Esophagus (tissue), 2 donors: ENCODE measurements around the gene OSBPL2. TPM values are rescaled to one million over a fixed set of nuclear protein-coding genes. Genes with fewer than 3 reads are reported as not detected.

Source experiments
- H3K27ac ChIP-seq, 2 donors: one replicate each; pipeline ENCODE4 v1.5.1; 2013; ENCODE audit warnings: low read depth in 2 of 2, mild to moderate bottlenecking in 2 of 2, inconsistent platforms in 1 of 2, low read length in 1 of 2, moderate library complexity in 1 of 2
- H3K27me3 ChIP-seq, 2 donors: one replicate each; pipeline ENCODE4 v1.6.1; 2013; ENCODE audit warnings: low read length in 2 of 2, control low read depth in 1 of 2, mild to moderate bottlenecking in 1 of 2; ENCODE audit not compliant: insufficient read depth in 2 of 2, control insufficient read depth in 1 of 2
- H3K36me3 ChIP-seq, 2 donors: one replicate each; pipeline ENCODE4 v1.6.1; 2013; ENCODE audit warnings: low read length in 1 of 2; ENCODE audit not compliant: control insufficient read depth in 2 of 2, insufficient read depth in 2 of 2
- H3K4me1 ChIP-seq, 2 donors: one replicate each; pipeline ENCODE4 v1.6.1; 2013; ENCODE audit warnings: low read length in 1 of 2; ENCODE audit not compliant: control insufficient read depth in 2 of 2, insufficient read depth in 2 of 2
- H3K4me3 ChIP-seq, 2 donors: one replicate each; pipeline ENCODE4 v1.5.1; 2013; ENCODE audit warnings: low read length in 2 of 2, mild to moderate bottlenecking in 2 of 2, low read depth in 1 of 2, moderate library complexity in 1 of 2
- H3K9me3 ChIP-seq, 2 donors: one replicate each; pipeline ENCODE4 v1.6.1; 2013; ENCODE audit warnings: mild to moderate bottlenecking in 2 of 2, low read depth in 1 of 2, low read length in 1 of 2, moderate library complexity in 1 of 2; ENCODE audit not compliant: control insufficient read depth in 2 of 2, insufficient read depth in 1 of 2
- WGBS, 2 donors: extraction: QIAGEN DNeasy Blood & Tissue Kit; methylation state at CpG; one replicate each; pipeline ENCODE4 v1.1.7; 2013; 5-methylcytosine and 5-hydroxymethylcytosine counted together
- polyA plus RNA-seq, 2 donors: library from polyadenylated mRNA; stranded (reverse); fragments of 200-250 nt; gene quantifications; one replicate each; pipeline ENCODE4 v1.2.3, GENCODE V29; 2013
- donor health status: healthy with polysubstance abuse.
- donor health status: Bipolar disorder and iron deficiency.

The OSBPL2 gene
- polyA plus RNA-seq, 2 donors = 31.2 to 32.3 TPM

DNA sequence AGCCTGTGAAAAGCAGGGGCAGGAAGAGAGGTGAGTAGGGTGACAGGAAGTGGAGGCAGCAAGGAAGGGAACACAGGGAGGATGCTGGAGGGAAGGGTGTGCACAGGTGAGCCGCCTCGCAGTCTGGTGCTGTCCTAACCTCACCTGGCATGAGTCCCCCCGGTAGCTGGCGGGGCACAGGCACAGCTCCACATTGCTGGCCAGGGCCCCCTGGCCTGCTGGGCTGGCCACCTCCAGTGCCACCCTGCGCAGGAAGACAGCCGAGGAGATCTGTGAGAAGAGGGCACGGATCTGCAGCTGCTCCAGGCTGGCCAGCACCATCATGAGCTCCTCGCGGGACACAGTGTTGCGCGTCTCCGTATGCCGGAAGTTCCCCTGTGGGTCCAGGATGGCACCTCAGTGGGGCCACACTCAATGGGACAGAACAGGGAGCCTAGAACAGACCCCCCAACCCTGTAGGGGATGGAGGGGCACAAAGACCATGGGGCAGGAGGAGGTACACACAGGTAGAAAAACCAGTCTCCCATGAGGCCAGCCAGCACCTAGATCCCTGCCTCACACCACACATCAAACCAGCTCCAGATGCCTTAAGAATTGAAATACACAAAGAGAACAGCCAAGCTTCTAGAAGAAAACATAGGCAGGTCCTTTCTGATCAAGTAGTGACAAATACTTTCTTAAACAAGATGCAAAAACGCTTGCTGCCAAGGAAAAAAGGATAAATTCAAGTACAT lies 87.0 kb downstream of the OSBPL2 start:
- Histone ChIP-seq H3K4me1 (peaks cover 0 to 14% of the 10 kb centered on the region in 2 donors), H3K4me3 (no peak overlapping the region), H3K27ac (no peak overlapping the region), H3K9me3 (no peaks in the 10 kb centered on the region), H3K36me3 (peaks cover 8 to 79% of the 10 kb centered on the region in 2 donors), H3K27me3 (no peaks in the 10 kb centered on the region)
- WGBS, 2 donors = 79 to 92% methylated on average over 13 to 14 of the region's 14 CpGs

DNA sequence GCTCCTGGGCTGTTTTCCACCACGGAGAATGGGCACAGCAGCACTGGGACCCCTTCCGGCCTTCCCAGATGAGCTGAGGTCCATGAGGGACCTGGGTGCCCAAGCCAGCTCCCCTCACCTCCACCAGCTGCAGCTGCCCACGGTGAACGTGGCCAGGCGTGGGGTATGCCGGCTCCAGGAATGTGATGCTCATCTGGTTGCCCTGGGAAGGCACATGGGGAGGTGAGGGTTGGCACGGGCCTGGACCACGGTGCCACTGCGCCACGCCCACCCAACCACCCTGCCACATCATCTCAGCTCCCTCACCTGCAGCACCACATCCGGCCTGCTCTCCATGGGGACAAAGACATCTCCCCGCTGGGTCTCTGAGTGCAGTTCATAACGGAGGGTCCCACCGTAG lies 88.2 kb downstream of the OSBPL2 start:
- H3K9me3 ChIP-seq = no peaks in the 10 kb centered on the region
- H3K36me3 ChIP-seq = peaks cover 8 to 83% of the 10 kb centered on the region in 2 donors
- 89 to 94% methylated on average over 14 of the region's 14 CpGs for WGBS, 2 donors
- peaks cover 0 to 21% of the 10 kb centered on the region in 2 donors for H3K4me1 ChIP-seq
- no peaks in the 10 kb centered on the region for H3K27me3 ChIP-seq
- no peak overlapping the region for H3K27ac ChIP-seq
- no peak overlapping the region for H3K4me3 ChIP-seq

GRCh38 chr20:62326959-62327725 lies 88.8 kb downstream of the OSBPL2 start:
- no peak overlapping the region for H3K27ac ChIP-seq
- peaks cover 8 to 80% of the 10 kb centered on the region in 2 donors for H3K36me3 ChIP-seq
- H3K4me1 ChIP-seq = peaks cover 0 to 21% of the 10 kb centered on the region in 2 donors
- 84 to 86% methylated on average over 30 of the region's 30 CpGs for whole genome bisulfite sequencing, 2 donors
- no peak overlapping the region for H3K4me3 ChIP-seq
- H3K9me3 ChIP-seq = no peaks in the 10 kb centered on the region
- no peaks in the 10 kb centered on the region for H3K27me3 ChIP-seq

DNA sequence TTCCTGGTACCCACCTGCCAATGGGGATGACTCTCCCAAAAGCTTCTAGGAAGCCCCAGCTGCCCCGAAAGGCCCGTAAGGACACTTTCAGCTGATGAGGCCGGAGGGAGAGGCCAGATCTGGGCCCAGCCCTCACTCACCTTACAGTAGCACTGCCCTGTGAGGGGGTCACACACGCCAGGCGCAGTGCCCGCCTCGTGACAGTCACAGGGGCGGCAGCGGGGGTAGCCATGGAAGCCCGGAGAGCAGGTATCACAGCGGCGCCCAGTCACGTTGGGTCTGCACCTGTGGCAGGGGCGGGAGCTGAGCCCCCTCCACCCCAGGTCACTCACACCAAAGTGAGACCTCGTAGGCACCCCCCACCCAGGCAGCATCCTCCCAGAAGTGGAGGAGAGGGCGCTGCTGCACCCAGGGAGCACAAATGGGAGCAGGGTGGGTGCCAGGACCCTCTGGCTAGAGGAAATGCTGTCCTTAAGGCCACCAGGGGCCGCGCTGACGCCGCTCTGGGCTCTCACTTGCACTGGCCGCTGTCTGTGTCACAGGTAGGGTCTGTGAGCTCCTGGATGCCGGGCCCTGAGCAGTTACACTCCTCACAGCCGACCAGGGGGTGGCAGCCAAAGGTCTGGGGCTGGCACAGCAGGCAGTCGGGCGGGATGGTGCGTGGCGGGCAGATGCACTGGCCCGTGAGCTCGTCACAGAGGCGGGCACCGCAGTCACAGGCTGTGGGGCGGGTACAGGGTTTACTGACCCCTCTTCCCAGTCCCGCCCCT lies 89.6 kb downstream of the OSBPL2 start:
- H3K9me3 ChIP-seq = no peaks in the 10 kb centered on the region
- no peaks in the 10 kb centered on the region for H3K27me3 ChIP-seq
- H3K4me1 ChIP-seq = peaks cover 0 to 21% of the 10 kb centered on the region in 2 donors
- H3K27ac ChIP-seq = no peak overlapping the region
- H3K4me3 ChIP-seq = no peak overlapping the region
- peaks cover 10 to 82% of the 10 kb centered on the region in 2 donors for H3K36me3 ChIP-seq
- WGBS, 2 donors = 88 to 90% methylated on average over 33 of the region's 33 CpGs

DNA sequence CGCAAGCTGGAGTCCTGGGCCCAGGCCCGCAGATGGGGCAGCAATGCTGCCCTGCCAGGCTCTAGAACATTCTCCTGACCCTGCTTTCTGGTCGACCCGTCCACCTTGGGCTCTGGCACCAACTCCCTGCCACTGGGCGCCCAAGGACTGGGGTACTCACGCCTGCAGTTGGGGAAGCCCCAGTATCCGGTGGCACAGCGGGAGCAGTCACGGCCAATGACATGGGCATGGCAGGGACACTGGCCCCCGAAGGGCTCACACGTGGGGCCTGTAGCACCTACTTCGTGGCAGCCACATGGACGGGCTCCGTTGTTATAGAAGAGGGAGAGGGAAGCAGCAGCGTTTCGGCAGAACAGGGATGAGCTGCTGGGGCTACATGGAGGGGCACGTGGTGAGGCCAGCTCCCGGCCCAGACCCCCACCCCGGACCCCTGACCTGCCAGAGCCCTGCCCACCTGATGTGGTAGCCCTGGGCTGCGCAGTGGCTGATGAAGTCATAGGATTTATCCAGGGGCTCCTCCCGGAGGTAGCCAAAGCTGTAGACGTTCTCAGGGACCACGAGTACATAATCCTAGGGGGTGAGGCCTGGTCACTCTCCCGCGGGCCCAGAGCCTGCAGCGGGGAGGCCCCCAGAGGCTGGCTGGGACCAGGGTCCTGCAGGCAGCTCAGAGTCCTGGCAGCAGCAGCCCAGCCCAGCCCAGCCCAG lies 90.5 kb downstream of the OSBPL2 start:
- peaks cover 0 to 14% of the 10 kb centered on the region in 2 donors for H3K4me1 ChIP-seq
- H3K36me3 ChIP-seq = peaks cover 15 to 82% of the 10 kb centered on the region in 2 donors
- H3K9me3 ChIP-seq = no peaks in the 10 kb centered on the region
- no peaks in the 10 kb centered on the region for H3K27me3 ChIP-seq
- no peak overlapping the region for H3K4me3 ChIP-seq
- whole genome bisulfite sequencing, 2 donors = 88 to 90% methylated on average over 23 to 26 of the region's 26 CpGs
- no peak overlapping the region for H3K27ac ChIP-seq

GRCh38 chr20:62329389-62330377 lies 91.4 kb downstream of the OSBPL2 start:
- Histone ChIP-seq H3K27me3 (no peaks in the 10 kb centered on the region), H3K9me3 (no peaks in the 10 kb centered on the region), H3K36me3 (peaks cover 15 to 83% of the 10 kb centered on the region in 2 donors), H3K4me3 (no peak overlapping the region), H3K27ac (no peak overlapping the region), H3K4me1 (peaks cover 0 to 10% of the 10 kb centered on the region in 2 donors)
- 93 to 95% methylated on average over 36 to 37 of the region's 37 CpGs for WGBS, 2 donors

GRCh38 chr20:62330576-62331317 lies 92.4 kb downstream of the OSBPL2 start:
- Histone ChIP-seq H3K27ac (no peak overlapping the region), H3K36me3 (peaks cover 15 to 82% of the 10 kb centered on the region in 2 donors), H3K4me1 (peaks cover 0 to 10% of the 10 kb centered on the region in 2 donors), H3K9me3 (no peaks in the 10 kb centered on the region), H3K4me3 (no peak overlapping the region), H3K27me3 (no peaks in the 10 kb centered on the region)
- WGBS, 2 donors = 68 to 79% methylated on average over 37 to 46 of the region's 46 CpGs

- H3K4me1 ChIP-seq = peaks cover 0 to 10% of the 10 kb centered on the region in 2 donors
- peaks cover 15 to 83% of the 10 kb centered on the region in 2 donors for H3K36me3 ChIP-seq
- no peak overlapping the region for H3K4me3 ChIP-seq
- H3K27me3 ChIP-seq = no peaks in the 10 kb centered on the region
- WGBS, 2 donors = 87 to 92% methylated on average over 18 to 19 of the region's 19 CpGs
- H3K27ac ChIP-seq = no peak overlapping the region
- no peaks in the 10 kb centered on the region for H3K9me3 ChIP-seq
These were observed 93.0 kb downstream of the OSBPL2 start for GRCh38 chr20:62331347-62331746.
